ENCODE results near the gene RNASE7.

RNASE7 gene

DNA sequence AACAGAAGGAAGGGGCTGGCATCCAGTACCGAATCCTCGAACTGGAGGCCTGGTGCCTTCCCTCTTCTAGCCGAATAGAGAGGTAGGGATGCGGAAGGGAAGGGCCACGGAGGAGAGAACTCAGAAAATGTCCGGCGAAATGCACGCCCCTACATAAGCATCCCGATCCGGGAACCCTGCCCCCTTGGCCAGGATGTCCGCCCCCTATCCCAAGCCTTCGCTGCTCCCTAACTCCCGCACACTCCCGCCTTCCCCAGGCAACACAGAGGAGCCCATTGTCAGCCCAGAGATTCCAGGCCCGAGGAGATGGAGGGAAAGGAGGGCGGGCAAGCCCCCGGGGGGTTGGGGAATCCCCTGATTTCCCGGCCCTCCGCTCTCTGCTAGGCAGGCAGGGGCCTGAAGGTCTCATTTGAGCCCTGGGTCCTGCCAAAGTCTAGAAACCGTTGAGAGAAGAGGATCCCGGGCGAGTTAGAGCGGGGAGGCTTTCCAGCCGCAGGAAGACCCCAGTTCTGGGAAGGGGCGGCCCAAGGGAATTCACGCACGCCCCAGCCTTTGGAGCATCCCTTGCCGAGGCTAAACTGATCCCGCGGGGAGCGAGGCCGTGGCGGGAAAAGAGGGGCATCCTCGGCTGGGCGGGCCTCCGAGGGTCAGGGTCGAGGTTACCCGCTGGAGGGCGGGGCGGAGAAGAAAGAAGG lies 27.4 kb downstream of the RNASE7 start:
- peak; percentile 50 for DNase-seq

- DNase-seq: peak; percentile 55
Observed at GRCh38 chr14:21070083-21070609, 28.0 kb downstream of the RNASE7 start, which contains the start of gene ARHGEF40. Gene ARHGEF40 (plus strand): TSS chr14:21070304. CDS start chr14:21070397, 93 bp downstream.

DNA sequence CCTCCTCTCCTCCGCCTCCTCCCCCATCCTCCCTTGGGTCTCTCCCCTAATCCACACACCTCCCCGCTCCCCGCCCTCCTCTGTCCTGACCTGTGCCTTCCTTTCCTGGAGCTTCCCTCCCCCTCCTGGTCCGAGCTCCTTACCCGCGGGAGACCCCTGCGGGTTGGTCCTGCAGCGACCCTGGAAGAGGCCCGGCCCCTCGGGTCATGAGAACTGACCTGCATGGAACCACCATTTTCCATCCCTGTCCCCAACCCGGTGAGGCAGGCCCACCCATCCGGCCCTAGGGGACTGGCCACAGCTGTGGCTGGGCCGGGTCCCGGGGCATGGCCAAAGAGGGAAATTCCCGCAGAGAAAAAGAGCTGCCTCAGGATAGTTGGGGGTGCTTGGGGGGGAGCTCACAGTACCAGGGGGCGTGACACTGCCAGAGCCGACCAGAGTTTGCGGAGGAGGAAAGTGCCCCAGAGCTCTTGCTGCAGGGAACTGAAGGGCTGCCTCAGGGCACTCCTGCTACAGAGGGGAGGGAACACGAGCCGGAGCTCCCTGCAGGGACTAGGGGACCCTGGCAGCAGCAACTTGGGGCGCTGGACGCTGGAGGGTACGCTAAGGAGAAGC lies 28.6 kb downstream of the RNASE7 start:
- DNase-seq: peak; percentile 42

DNA sequence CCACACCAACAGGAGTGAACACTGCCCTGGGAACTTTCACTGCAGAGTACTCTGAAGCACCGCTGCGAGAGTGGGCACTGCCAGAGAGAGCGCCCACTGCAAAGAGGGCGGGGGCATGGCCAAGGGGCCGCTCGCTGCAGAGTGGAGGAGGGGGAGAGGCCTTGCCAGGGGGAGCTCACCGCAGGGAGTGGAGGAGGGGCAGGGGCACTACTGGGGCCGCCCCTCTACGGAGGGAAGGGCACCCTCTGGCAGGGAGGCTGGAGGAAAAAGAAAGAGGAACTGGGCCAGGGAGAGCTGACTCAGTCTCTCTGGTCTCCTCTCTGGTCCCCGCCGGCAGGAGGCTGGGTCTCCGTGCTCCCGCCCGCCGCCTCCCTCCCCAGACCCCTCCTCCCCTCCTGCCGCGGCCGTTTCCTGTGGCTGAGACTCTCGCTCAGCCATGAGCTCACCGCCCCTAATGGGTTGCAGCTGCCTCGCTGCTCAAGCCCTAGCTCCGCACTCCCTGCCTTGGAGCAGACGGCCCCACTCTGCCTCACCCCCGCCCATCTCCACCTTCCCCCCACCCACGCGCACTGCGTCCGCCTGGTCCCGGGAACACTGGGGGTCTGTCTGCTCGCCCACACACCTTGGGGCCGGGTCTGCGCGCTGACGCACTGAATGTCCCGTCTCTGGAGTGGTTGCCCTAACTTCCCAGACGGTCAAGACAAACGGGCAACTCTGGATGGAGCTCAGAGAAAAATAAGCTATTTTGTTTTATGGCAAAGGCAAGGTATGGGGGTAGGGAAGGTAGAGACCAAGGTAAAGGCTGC lies 29.3 kb downstream of the RNASE7 start:
- DNase-seq: peak; percentile 97

- peak; percentile 86 for DNase-seq
Observed at GRCh38 chr14:21072031-21072473, 29.9 kb downstream of the RNASE7 start.

- DNase-seq: no peak
Observed at GRCh38 chr14:21072781-21073339, 30.7 kb downstream of the RNASE7 start.

GRCh38 chr14:21073921-21074320 lies 31.8 kb downstream of the RNASE7 start:
- DNase-seq: no peak

- DNase-seq: no peak
Observed at GRCh38 chr14:21074398-21075272, 32.5 kb downstream of the RNASE7 start.

DNA sequence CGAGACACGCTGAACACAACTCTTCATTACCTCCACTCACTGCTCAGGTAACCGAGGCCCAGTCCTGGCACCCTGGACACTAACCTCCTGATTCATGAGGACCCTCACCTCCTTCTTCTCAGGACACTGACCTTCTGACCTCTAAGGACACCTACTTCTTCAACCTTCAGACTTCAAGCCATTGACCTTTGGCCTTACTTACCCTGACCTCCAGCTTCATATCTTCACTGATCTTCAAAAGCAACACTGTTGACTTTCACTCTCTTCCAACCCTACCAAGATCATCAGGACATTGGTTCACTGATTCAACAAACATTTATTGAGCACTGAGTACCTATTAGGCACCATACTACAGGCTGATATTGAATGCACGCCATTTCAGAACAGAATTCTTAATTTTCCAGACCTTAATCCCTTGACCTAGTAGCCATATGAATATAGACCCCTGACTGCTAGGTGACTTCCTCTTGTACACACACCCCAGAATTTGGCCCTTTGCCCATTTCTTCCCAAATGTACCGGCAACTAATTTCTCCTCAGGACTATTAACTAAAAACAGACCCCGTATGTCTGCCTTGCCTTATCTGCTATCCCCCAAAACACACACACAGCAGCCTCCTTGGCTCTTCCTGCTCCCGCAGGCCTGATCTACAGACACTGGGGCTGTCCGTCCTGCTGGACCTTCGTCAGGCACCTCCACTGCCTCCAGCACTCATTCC lies 33.7 kb downstream of the RNASE7 start:
- no peak for DNase-seq

DNA sequence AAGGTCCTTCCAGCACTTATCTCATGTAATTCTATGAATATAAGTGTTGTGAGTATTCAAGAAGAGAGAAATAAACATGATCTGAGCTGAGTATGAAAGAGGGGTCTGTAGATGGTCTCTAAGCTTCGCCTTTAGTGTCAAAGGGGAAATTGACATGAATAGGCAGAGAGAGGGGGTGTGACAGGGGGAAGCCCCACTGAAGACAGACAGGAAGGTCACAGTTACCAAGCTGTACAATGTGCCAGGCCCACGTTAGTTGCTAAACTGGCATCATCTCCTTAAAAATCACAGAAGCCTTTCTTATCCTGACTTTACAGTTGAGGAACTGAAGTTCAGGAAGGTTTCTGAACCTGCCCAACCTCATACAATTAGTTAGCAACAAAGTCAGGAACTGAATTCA lies 35.5 kb downstream of the RNASE7 start:
- DNase-seq: no peak

DNA sequence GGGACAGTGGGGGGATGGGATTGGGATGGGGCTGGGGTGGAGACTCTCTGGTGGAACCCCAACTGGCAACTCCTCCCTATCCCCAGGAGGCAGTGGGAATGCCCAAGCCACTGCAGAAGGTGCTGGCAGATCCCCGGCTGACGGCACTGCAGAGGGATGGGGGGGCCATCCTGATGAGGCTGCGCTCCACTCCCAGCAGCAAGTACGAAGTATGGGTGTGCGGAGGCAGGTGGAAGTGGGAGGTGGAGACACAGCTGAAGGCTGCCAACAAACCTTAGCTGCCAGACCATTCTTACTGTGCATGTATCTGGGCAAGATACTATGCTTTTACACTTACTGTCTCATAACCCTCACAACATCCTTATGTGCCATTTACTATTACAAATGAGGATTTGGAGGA lies 36.1 kb downstream of the RNASE7 start:
- no peak for DNase-seq

DNA sequence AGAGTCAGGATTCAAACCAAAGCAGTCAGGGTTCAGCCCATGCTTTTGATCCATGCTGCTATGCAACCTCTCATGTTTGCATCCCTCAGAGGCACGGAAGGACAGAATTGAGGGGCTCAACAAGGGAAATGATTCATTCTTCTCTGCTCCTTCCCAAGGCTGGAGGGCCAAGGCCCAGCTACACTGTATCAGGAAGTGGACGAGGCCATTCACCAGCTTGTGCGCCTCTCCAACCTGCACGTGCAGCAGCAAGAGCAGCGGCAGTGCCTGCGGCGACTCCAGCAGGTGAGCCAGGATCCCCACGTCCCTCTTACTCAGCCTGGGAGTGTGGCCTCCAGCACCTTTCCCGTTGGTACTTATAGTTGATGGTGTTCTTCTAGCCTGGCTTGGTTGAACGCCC lies 36.6 kb downstream of the RNASE7 start:
- no peak for DNase-seq

- no peak for DNase-seq
Observed at GRCh38 chr14:21081521-21082142, 39.5 kb downstream of the RNASE7 start.

GRCh38 chr14:21083565-21084325 lies 41.6 kb downstream of the RNASE7 start:
- no peak for DNase-seq

DNA sequence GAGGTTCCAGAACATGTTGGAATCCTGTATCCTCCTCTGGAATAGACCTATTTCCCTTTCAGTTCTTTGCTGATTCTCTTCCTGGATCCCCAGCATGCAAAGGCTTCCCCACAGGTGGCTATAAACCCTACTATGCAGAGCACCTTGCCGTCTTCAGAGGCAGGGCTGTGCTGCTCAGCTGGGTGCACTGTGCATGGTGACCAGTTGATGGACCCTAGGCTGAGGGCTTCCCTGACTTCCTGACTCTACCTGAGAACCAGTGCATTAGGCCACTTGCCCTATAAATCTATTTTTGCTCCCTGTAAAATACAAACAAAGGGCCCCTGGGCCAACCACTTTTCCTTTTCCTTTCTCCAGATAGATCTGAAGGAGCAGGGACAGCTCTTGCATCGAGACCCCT lies 42.2 kb downstream of the RNASE7 start:
- no peak for DNase-seq

- DNase-seq: peak; percentile 46
Observed at GRCh38 chr14:21084998-21085853, 43.1 kb downstream of the RNASE7 start.

DNA sequence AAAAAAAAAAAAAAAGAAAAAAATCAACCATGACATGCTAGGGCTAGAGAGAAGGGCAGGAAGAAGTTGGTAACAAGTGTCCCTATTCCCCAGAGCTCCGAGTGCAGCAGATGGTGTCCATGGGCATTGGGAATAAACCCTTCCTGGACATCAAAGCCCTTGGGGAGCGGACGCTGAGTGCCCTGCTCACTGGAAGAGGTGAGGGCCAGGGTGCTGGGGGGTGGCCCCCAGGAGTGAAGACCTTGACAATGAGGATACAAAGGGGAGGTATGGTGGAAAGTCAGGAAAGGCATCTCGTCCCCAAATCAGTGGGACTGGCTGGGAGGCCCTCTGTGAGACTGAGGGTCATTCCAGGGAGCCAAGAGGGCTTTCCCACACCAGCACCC lies 44.7 kb downstream of the RNASE7 start:
- DNase-seq: no peak

DNA sequence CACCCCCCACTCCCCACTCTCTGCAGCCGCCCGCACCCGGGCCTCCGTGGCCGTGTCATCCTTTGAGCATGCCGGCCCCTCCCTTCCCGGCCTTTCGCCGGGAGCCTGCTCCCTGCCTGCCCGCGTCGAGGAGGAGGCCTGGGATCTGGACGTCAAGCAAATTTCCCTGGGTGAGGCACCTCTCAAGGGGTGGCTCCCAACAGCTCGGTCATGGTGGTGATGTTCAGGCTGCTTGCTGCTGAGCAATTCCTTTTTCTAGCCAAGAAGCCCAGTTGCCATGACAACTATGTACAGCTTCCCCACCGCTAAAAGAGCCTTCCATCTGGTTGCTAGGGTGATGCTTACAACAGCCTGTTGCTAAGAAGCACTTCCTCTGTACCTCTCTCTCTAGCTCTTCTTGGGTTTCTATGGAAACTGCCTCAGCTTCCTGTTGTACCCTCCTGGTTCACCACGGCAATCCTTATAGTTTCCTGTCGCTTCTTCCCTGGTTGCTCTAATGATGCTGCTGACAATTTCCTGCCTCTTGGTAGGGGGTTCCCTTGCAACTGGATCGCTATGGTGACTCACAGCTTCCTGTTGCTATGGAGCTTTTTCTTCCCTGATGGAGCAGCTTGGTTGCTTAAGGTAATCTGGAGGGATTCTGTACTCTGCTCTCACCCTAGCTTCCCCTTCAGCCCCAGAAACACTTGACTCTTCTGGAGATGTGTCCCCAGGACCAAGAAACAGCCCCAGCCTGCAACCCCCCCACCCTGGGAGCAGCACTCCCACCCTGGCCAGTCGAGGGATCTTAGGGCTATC lies 45.3 kb downstream of the RNASE7 start:
- DNase-seq: peak; percentile 95

All from fibroblast of skin of right quadriceps (primary cell).